ENCODE data around the gene RXFP4. TPM values are rescaled to one million over a fixed set of nuclear protein-coding genes. Genes with fewer than 3 reads are reported as not detected.

RXFP4 gene
- total and polyA plus RNA-seq, 9 of the 15 experiments (the other 6 are each of a cell fraction or from before 2014, with no cell fraction given) = 0.64 TPM; not detected in 8

- TF ChIP-seq RNF2 (IDR thresholded peaks at IDR 0.05) (no peak), FOXM1 (IDR thresholded peaks at IDR 0.05; ENCODE audit: low read depth) (no peak), FOXM1 (CRISPR knock-in tag; IDR thresholded peaks at IDR 0.05; ENCODE audit: low read depth) (0 out of 2 replicates have a peak, but pooled peaks have one; percentile 58), ZFPM2 (CRISPR knock-in tag; IDR thresholded peaks at IDR 0.05) (no peak), KLF13 (tag; IDR thresholded peaks at IDR 0.05; ENCODE audit: borderline replicate concordance, low read depth) (0 out of 2 replicates have a peak, but pooled peaks have one; percentile 23), SMAD3 (CRISPR knock-in tag; conservative IDR thresholded peaks at IDR 0.05) (no peak), ZNF583 (CRISPR knock-in tag; IDR thresholded peaks at IDR 0.05) (no peak)
- TF ChIP-seq, protein P1, sequence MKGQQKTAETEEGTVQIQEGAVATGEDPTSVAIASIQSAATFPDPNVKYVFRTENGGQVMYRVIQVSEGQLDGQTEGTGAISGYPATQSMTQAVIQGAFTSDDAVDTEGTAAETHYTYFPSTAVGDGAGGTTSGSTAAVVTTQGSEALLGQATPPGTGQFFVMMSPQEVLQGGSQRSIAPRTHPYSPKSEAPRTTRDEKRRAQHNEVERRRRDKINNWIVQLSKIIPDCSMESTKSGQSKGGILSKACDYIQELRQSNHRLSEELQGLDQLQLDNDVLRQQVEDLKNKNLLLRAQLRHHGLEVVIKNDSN (CRISPR knock-in tag; IDR thresholded peaks at IDR 0.05) = no peak
- TF ChIP-seq, protein P2, sequence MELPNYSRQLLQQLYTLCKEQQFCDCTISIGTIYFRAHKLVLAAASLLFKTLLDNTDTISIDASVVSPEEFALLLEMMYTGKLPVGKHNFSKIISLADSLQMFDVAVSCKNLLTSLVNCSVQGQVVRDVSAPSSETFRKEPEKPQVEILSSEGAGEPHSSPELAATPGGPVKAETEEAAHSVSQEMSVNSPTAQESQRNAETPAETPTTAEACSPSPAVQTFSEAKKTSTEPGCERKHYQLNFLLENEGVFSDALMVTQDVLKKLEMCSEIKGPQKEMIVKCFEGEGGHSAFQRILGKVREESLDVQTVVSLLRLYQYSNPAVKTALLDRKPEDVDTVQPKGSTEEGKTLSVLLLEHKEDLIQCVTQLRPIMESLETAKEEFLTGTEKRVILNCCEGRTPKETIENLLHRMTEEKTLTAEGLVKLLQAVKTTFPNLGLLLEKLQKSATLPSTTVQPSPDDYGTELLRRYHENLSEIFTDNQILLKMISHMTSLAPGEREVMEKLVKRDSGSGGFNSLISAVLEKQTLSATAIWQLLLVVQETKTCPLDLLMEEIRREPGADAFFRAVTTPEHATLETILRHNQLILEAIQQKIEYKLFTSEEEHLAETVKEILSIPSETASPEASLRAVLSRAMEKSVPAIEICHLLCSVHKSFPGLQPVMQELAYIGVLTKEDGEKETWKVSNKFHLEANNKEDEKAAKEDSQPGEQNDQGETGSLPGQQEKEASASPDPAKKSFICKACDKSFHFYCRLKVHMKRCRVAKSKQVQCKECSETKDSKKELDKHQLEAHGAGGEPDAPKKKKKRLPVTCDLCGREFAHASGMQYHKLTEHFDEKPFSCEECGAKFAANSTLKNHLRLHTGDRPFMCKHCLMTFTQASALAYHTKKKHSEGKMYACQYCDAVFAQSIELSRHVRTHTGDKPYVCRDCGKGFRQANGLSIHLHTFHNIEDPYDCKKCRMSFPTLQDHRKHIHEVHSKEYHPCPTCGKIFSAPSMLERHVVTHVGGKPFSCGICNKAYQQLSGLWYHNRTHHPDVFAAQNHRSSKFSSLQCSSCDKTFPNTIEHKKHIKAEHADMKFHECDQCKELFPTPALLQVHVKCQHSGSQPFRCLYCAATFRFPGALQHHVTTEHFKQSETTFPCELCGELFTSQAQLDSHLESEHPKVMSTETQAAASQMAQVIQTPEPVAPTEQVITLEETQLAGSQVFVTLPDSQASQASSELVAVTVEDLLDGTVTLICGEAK (IDR thresholded peaks at IDR 0.05) = peak; percentile 5; the same call in 1 of the 2 replicates
- TF ChIP-seq, protein P2 (CRISPR knock-in tag; IDR thresholded peaks at IDR 0.05) = no peak
- TF ChIP-seq, protein P3, sequence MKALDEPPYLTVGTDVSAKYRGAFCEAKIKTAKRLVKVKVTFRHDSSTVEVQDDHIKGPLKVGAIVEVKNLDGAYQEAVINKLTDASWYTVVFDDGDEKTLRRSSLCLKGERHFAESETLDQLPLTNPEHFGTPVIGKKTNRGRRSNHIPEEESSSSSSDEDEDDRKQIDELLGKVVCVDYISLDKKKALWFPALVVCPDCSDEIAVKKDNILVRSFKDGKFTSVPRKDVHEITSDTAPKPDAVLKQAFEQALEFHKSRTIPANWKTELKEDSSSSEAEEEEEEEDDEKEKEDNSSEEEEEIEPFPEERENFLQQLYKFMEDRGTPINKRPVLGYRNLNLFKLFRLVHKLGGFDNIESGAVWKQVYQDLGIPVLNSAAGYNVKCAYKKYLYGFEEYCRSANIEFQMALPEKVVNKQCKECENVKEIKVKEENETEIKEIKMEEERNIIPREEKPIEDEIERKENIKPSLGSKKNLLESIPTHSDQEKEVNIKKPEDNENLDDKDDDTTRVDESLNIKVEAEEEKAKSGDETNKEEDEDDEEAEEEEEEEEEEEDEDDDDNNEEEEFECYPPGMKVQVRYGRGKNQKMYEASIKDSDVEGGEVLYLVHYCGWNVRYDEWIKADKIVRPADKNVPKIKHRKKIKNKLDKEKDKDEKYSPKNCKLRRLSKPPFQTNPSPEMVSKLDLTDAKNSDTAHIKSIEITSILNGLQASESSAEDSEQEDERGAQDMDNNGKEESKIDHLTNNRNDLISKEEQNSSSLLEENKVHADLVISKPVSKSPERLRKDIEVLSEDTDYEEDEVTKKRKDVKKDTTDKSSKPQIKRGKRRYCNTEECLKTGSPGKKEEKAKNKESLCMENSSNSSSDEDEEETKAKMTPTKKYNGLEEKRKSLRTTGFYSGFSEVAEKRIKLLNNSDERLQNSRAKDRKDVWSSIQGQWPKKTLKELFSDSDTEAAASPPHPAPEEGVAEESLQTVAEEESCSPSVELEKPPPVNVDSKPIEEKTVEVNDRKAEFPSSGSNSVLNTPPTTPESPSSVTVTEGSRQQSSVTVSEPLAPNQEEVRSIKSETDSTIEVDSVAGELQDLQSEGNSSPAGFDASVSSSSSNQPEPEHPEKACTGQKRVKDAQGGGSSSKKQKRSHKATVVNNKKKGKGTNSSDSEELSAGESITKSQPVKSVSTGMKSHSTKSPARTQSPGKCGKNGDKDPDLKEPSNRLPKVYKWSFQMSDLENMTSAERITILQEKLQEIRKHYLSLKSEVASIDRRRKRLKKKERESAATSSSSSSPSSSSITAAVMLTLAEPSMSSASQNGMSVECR (CRISPR knock-in tag; IDR thresholded peaks at IDR 0.05) = peak; percentile 6; the same call in 1 of the 2 replicates
- TF ChIP-seq, protein P4, sequence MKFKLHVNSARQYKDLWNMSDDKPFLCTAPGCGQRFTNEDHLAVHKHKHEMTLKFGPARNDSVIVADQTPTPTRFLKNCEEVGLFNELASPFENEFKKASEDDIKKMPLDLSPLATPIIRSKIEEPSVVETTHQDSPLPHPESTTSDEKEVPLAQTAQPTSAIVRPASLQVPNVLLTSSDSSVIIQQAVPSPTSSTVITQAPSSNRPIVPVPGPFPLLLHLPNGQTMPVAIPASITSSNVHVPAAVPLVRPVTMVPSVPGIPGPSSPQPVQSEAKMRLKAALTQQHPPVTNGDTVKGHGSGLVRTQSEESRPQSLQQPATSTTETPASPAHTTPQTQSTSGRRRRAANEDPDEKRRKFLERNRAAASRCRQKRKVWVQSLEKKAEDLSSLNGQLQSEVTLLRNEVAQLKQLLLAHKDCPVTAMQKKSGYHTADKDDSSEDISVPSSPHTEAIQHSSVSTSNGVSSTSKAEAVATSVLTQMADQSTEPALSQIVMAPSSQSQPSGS (CRISPR knock-in tag; IDR thresholded peaks at IDR 0.05) = no peak
Observed at GRCh38 chr1:155978325-155978972, 37.0 kb downstream of the RXFP4 start, which contains the start of gene ARHGEF2 (continued).
